Activated T-cell treated with anti-CD3 and anti-CD28 coated beads, Interleukin-2, amount 50 U/mL, for 24 hours (primary cell): ENCODE results near the gene TES.

ENCODE experiments used
- DNase-seq: peaks from one replicate; pipeline ENCODE4 v3.0.0-alpha.2; 2020
- H3K27ac Mint-ChIP-seq: 2 replicates; pipeline ENCODE4 v1.8.0; 2020; ENCODE audit warnings: mild to moderate bottlenecking, mixed read lengths
- H3K27me3 Mint-ChIP-seq: 2 replicates; pipeline ENCODE4 v1.8.0; 2020; ENCODE audit warnings: mixed read lengths
- H3K36me3 Mint-ChIP-seq: 2 replicates; pipeline ENCODE4 v1.8.0; 2020; ENCODE audit warnings: low read depth, mixed read lengths
- H3K4me1 Mint-ChIP-seq: 2 replicates; pipeline ENCODE4 v1.8.0; 2020; ENCODE audit warnings: low read depth, mixed read lengths
- H3K4me3 Mint-ChIP-seq: 2 replicates; pipeline ENCODE4 v1.8.0; 2020; ENCODE audit warnings: mild to moderate bottlenecking, moderate library complexity, mixed read lengths
- H3K9me3 Mint-ChIP-seq: 2 replicates; pipeline ENCODE4 v1.8.0; 2020; ENCODE audit warnings: mixed read lengths

The TES gene

DNA sequence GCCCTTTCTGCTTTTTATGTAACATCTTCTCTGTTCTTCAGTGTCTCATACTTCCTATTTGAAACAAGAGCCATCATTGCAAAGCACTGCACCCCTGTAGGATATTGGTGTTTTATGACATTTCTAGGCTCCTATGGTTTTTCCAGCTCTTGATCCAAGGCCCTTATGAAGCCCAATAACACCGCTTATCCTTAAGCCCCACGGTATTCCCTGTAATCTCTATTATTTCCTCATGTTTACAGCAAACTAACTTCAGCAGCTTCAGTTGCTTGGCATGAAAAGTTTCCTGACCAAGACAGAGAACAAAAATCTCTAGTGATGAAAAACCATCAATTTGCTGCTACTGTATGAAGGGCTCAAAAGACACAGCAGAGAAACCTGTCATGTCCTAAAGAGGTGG lies 34.1 kb upstream of the TES start:
- Mint-ChIP-seq H3K4me1 (peaks cover 5% of the 10 kb centered on the region), H3K4me3 (no peak overlapping the region), H3K9me3 (no peaks in the 10 kb centered on the region), H3K36me3 (no peaks in the 10 kb centered on the region), H3K27me3 (peaks cover 6% of the 10 kb centered on the region), H3K27ac (no peak overlapping the region)
- DNase-seq = no peak

- H3K27ac Mint-ChIP-seq = no peak overlapping the region
- no peaks in the 10 kb centered on the region for H3K9me3 Mint-ChIP-seq
- H3K4me1 Mint-ChIP-seq = peaks cover 6% of the 10 kb centered on the region
- DNase-seq = no peak
- no peak overlapping the region for H3K4me3 Mint-ChIP-seq
- no peaks in the 10 kb centered on the region for H3K36me3 Mint-ChIP-seq
- H3K27me3 Mint-ChIP-seq = peaks cover 2% of the 10 kb centered on the region
Measured at GRCh38 chr7:116177009-116177408, 33.3 kb upstream of the TES start.

DNA sequence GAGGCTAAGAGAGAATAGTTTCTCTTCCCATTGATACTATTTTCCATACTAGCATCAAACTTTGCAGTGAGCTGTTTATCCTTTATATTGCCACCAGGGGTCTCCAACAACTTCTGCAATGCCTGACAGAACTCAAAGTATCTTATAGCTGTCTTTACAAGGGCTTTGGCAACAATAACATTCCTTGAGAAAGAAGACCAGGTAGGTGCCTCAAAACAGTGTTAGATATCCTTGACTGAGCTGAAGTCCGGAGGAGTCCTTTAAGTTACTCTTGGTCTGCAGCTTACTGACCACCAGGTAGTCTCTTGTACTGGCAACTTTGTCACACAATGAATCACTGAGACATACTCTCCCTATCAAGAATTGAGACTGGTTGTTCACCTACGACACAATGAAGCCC lies 30.0 kb upstream of the TES start:
- Mint-ChIP-seq H3K4me1 (peaks cover 6% of the 10 kb centered on the region), H3K4me3 (no peak overlapping the region), H3K9me3 (no peaks in the 10 kb centered on the region), H3K27ac (no peak overlapping the region), H3K27me3 (no peaks in the 10 kb centered on the region), H3K36me3 (no peaks in the 10 kb centered on the region)
- no peak for DNase-seq

DNA sequence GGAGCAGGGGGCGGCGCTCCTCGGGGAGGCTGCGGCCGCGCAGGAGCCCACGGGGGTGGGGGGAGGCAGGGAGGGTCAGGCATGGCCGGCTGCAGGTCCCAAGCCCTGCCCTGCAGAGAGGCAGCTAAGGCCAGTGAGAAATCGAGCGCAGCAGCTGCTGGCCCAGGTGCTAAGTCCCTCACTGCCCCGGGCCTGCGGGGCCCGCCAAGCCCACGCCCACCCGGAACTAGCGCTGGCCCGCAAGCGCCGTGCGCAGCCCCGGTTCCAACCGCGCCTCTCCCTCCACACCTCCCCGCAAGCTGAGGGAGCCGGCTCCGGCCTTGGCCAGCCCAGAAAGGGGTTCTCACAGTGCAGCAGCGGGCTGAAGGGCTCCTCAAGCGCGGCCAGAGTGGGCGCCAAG lies 28.3 kb upstream of the TES start:
- no peaks in the 10 kb centered on the region for H3K27me3 Mint-ChIP-seq
- no peaks in the 10 kb centered on the region for H3K36me3 Mint-ChIP-seq
- no peak overlapping the region for H3K27ac Mint-ChIP-seq
- no peak for DNase-seq
- H3K4me1 Mint-ChIP-seq = peaks cover 6% of the 10 kb centered on the region
- H3K4me3 Mint-ChIP-seq = no peak overlapping the region
- H3K9me3 Mint-ChIP-seq = no peaks in the 10 kb centered on the region

DNA sequence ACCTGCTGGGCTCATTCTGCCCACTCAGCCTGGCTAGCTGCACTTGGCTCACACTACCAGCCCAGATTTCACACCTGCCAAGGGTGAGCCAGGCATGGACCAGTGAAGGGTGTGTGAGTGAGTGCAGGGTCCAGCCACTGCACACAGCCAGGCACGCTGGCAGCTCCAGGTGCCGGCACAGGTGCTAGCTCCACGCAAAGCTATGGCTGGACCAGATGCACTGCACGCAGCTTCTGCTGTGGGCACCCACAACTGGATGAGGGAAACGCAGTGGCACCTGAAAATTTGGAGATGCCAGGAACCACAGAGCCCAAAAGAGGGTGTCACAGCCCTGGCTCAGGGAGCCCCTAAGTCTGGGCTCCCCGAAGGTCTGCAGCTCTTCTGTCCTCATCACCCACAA lies 24.9 kb upstream of the TES start:
- DNase-seq = no peak
- no peak overlapping the region for H3K4me3 Mint-ChIP-seq
- no peaks in the 10 kb centered on the region for H3K27me3 Mint-ChIP-seq
- H3K4me1 Mint-ChIP-seq = peaks cover 3% of the 10 kb centered on the region
- no peaks in the 10 kb centered on the region for H3K36me3 Mint-ChIP-seq
- H3K27ac Mint-ChIP-seq = no peak overlapping the region
- H3K9me3 Mint-ChIP-seq = peaks cover 8% of the 10 kb centered on the region

GRCh38 chr7:116185956-116186355 lies 24.4 kb upstream of the TES start:
- DNase-seq = no peak
- Mint-ChIP-seq H3K27ac (no peak overlapping the region), H3K9me3 (peaks cover 8% of the 10 kb centered on the region)

DNA sequence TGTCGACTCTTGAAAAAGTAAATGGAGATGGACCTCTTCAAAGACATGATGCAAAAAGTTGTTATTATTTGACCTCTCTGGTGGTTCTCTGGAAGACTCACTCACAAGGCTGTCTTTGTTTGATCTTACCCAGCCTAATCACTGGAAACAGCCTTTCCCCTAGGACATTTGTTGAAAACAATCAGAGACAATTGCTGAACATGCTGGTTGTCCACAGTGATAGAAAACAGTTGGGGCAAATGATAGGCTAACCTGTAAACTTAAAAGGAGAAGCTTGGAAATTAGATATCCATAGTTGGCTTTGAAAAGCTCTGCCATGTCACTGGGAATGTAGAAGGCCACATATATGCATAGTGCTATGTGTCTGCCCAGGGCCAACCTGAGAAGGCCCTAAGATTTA lies 22.9 kb upstream of the TES start:
- Mint-ChIP-seq H3K27me3 (no peaks in the 10 kb centered on the region), H3K9me3 (peaks cover 8% of the 10 kb centered on the region), H3K4me1 (no peaks in the 10 kb centered on the region), H3K36me3 (no peaks in the 10 kb centered on the region), H3K27ac (no peak overlapping the region), H3K4me3 (no peak overlapping the region)
- DNase-seq = no peak

More at GRCh38 chr7:116185956-116186355, 24.4 kb upstream of the TES start:
- Mint-ChIP-seq H3K27me3 (no peaks in the 10 kb centered on the region), H3K36me3 (no peaks in the 10 kb centered on the region), H3K4me1 (peaks cover 2% of the 10 kb centered on the region), H3K4me3 (no peak overlapping the region)

DNA sequence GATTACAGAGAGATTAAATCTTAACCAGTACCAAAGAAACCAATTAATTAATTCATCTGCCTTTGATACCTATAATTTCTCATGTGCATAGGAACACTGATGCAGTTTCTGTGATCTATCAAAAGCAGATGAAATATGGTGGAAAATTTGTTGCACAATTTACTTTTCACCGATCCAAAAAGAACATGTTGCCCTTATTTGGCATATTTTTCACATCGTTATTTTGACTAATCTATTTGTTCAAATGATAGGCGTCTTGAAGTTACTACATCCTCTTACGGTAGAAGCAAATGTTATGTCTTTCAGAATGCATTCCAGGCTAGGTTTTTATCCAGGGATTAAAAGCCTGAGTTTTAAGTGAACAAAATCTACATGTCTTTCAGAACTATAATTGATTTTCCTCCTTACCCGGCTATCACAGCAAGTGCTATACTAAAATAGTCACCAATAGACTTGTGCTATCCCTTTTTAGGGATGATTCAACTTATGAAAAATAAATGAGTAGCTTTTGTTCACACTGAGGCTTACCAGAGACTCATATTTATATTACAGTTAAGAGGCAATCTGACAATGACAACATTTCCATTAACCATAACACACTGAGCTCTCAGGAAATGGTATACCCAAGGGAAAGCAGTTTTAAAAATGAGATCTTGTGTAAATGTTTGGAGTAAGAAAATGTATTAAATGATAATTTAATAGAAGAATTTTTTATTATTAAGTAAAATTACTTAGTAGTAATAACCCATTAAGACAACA lies 16.8 kb upstream of the TES start:
- no peaks in the 10 kb centered on the region for H3K4me1 Mint-ChIP-seq
- peaks cover 5% of the 10 kb centered on the region for H3K27me3 Mint-ChIP-seq
- H3K27ac Mint-ChIP-seq = no peak overlapping the region
- H3K9me3 Mint-ChIP-seq = no peaks in the 10 kb centered on the region
- H3K4me3 Mint-ChIP-seq = no peak overlapping the region
- no peak for DNase-seq
- no peaks in the 10 kb centered on the region for H3K36me3 Mint-ChIP-seq

- no peak for DNase-seq
- Mint-ChIP-seq H3K9me3 (no peaks in the 10 kb centered on the region), H3K27ac (no peak overlapping the region), H3K4me1 (no peaks in the 10 kb centered on the region), H3K4me3 (no peak overlapping the region), H3K36me3 (no peaks in the 10 kb centered on the region), H3K27me3 (peaks cover 5% of the 10 kb centered on the region)
Measured at GRCh38 chr7:116194115-116194514, 16.2 kb upstream of the TES start.

- Mint-ChIP-seq H3K36me3 (no peaks in the 10 kb centered on the region), H3K27me3 (peaks cover 5% of the 10 kb centered on the region), H3K4me1 (no peaks in the 10 kb centered on the region), H3K4me3 (no peak overlapping the region), H3K27ac (no peak overlapping the region), H3K9me3 (no peaks in the 10 kb centered on the region)
- no peak for DNase-seq
Measured at GRCh38 chr7:116195451-116195850, 14.9 kb upstream of the TES start.

- no peak overlapping the region for H3K4me3 Mint-ChIP-seq
Measured at GRCh38 chr7:116196947-116197346, 13.4 kb upstream of the TES start.

DNA sequence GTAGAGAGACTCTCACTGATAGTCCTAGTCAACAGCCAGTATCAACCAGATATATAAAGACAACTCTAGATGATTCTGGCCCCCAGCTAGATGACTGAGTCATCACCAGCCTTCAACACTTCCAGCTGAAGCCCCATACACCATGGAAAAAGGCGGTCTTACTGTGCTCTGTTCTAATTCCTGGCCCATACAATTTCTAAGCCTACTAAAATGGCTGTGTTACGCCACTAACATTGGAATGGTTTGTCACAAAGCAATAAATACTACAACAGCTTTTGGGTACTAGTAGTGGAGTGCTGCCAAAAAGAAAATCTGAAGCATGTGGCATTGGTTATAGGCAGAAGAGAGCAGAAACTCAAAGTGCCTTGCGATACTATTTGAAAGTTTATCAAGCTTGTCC lies 13.0 kb upstream of the TES start:
- no peak for DNase-seq

More at GRCh38 chr7:116196947-116197346, 13.4 kb upstream of the TES start:
- no peak overlapping the region for H3K27ac Mint-ChIP-seq
- no peaks in the 10 kb centered on the region for H3K4me1 Mint-ChIP-seq
- peaks cover 5% of the 10 kb centered on the region for H3K27me3 Mint-ChIP-seq
- no peak for DNase-seq
- no peaks in the 10 kb centered on the region for H3K36me3 Mint-ChIP-seq
- H3K9me3 Mint-ChIP-seq = no peaks in the 10 kb centered on the region

GRCh38 chr7:116198748-116199410 lies 11.5 kb upstream of the TES start:
- Mint-ChIP-seq H3K27me3 (peaks cover 5% of the 10 kb centered on the region), H3K27ac (no peak overlapping the region), H3K4me3 (no peak overlapping the region), H3K4me1 (no peaks in the 10 kb centered on the region), H3K9me3 (no peaks in the 10 kb centered on the region), H3K36me3 (no peaks in the 10 kb centered on the region)
- no peak for DNase-seq

More for the DNA sequence above, 13.0 kb upstream of the TES start:
- Mint-ChIP-seq H3K36me3 (no peaks in the 10 kb centered on the region), H3K4me1 (no peaks in the 10 kb centered on the region), H3K27me3 (peaks cover 5% of the 10 kb centered on the region), H3K27ac (no peak overlapping the region), H3K9me3 (no peaks in the 10 kb centered on the region), H3K4me3 (no peak overlapping the region)

- Mint-ChIP-seq H3K36me3 (no peaks in the 10 kb centered on the region), H3K9me3 (no peaks in the 10 kb centered on the region), H3K4me1 (no peaks in the 10 kb centered on the region), H3K27me3 (no peaks in the 10 kb centered on the region), H3K27ac (no peak overlapping the region), H3K4me3 (no peak overlapping the region)
- DNase-seq = no peak
Measured at GRCh38 chr7:116200963-116201362, 9.4 kb upstream of the TES start.

DNA sequence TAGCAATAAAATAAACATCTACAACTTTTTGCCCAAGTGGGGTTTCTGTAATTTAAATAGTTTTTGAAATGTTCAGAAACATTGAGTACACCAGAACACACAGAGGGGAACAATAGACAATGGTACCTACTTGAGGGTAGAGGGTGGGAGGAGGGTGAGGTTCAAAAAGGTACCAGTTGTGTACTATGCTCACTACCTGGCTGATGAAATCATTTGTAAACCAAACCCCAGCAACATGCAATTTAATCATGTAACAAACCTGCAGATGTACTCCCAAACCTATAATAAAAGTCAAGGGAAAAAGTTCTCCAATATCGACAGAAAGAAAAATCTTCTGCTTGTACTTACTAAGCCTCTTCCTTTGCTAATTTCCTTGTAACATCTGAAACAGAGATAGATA lies 4.2 kb upstream of the TES start:
- H3K36me3 Mint-ChIP-seq = peaks cover 6% of the 10 kb centered on the region
- peaks cover 10% of the 10 kb centered on the region for H3K4me1 Mint-ChIP-seq
- H3K27ac Mint-ChIP-seq = no peak overlapping the region
- H3K9me3 Mint-ChIP-seq = no peaks in the 10 kb centered on the region
- no peak for DNase-seq
- no peak overlapping the region for H3K4me3 Mint-ChIP-seq
- H3K27me3 Mint-ChIP-seq = no peaks in the 10 kb centered on the region
